DOHH2 (cell line): Measurements from ENCODE around the gene GUCY2D.
A peak's percentile ranks its signal among the peaks of the same experiment; 100 is the strongest.
"Not testable (repeated sequence)": the region's sequence is repeated elsewhere in the genome, so short reads cannot be mapped to it uniquely, and the experiment has no call there.

Experiments
- H3F3A ChIP-seq: fragments of 200-600 bp; sonication (generic), shearing (Covaris generic); 2 replicates; pipeline ENCODE4 v1.6.0; 2016; ENCODE audit warnings: antibody characterized with exemption, mild to moderate bottlenecking; ENCODE audit not compliant: control insufficient read depth, insufficient read depth
- H3K27ac ChIP-seq: fragments of 200-600 bp; sonication (generic); 2 replicates; pipeline ENCODE4 v1.5.1; 2014; ENCODE audit warnings: low read depth, mild to moderate bottlenecking, low read length, moderate library complexity
- H3K27me3 ChIP-seq: fragments of 200-600 bp; sonication (generic); 2 replicates; pipeline ENCODE4 v1.6.1; 2014; ENCODE audit warnings: mild to moderate bottlenecking, low read length, mixed read lengths; ENCODE audit not compliant: control insufficient read depth
- H3K36me3 ChIP-seq: fragments of 200-600 bp; sonication (generic); 2 replicates; pipeline ENCODE4 v1.6.1; 2014; ENCODE audit warnings: mild to moderate bottlenecking, low read length, moderate library complexity, mixed read lengths; ENCODE audit not compliant: control insufficient read depth
- H3K4me1 ChIP-seq: fragments of 200-600 bp; sonication (generic); 2 replicates; pipeline ENCODE4 v1.6.1; 2014; ENCODE audit warnings: mild to moderate bottlenecking, low read length, mixed read lengths; ENCODE audit not compliant: control insufficient read depth
- H3K4me2 ChIP-seq: fragments of 200-600 bp; sonication (generic); 2 replicates; pipeline ENCODE4 v1.6.0; 2014; ENCODE audit warnings: mild to moderate bottlenecking, low read length, moderate library complexity
- H3K4me3 ChIP-seq: fragments of 200-600 bp; sonication (generic); 2 replicates; pipeline ENCODE4 v1.5.1; 2014; ENCODE audit warnings: mild to moderate bottlenecking, low read length, mixed read lengths
- H3K79me2 ChIP-seq: fragments of 200-600 bp; sonication (generic); 2 replicates; pipeline ENCODE4 v1.6.1; 2014; ENCODE audit warnings: mild to moderate bottlenecking, low read length, mixed read lengths; ENCODE audit not compliant: control insufficient read depth
- H3K9me2 ChIP-seq: fragments of 200-600 bp; sonication (generic); replicated peaks from 2 replicates; pipeline ENCODE4 v1.6.1; 2014; ENCODE audit warnings: mild to moderate bottlenecking, low read length, mixed read lengths; ENCODE audit not compliant: control insufficient read depth
- H3K9me3 ChIP-seq: fragments of 200-600 bp; sonication (generic); 2 replicates; pipeline ENCODE4 v1.6.1; 2014; ENCODE audit warnings: antibody characterized with exemption, low read length, mixed read lengths; ENCODE audit not compliant: control insufficient read depth, insufficient read depth
- H4K20me1 ChIP-seq: fragments of 200-600 bp; sonication (generic); 2 replicates; pipeline ENCODE4 v1.6.0; 2014; ENCODE audit warnings: low read depth, mild to moderate bottlenecking, antibody characterized with exemption, low read length, moderate library complexity; ENCODE audit not compliant: control insufficient read depth, insufficient read depth
- EZH2phosphoT487 ChIP-seq: fragments of 200-600 bp; sonication (generic); IDR thresholded peaks from 2 replicates; pipeline ENCODE4 v1.6.1; 2017; ENCODE audit warnings: borderline replicate concordance, mild to moderate bottlenecking, antibody characterized with exemption, low read length, moderate library complexity, mixed read lengths
- TF ChIP-seq, protein P1 (sequence below): fragments of 200-600 bp; sonication (generic); IDR thresholded peaks from one replicate; pipeline ENCODE4 v1.5.1; 2014; ENCODE audit warnings: antibody characterized with exemption, mild to moderate bottlenecking, low read depth, low read length; ENCODE audit not compliant: poor library complexity, severe bottlenecking

Gene GUCY2D

DNA sequence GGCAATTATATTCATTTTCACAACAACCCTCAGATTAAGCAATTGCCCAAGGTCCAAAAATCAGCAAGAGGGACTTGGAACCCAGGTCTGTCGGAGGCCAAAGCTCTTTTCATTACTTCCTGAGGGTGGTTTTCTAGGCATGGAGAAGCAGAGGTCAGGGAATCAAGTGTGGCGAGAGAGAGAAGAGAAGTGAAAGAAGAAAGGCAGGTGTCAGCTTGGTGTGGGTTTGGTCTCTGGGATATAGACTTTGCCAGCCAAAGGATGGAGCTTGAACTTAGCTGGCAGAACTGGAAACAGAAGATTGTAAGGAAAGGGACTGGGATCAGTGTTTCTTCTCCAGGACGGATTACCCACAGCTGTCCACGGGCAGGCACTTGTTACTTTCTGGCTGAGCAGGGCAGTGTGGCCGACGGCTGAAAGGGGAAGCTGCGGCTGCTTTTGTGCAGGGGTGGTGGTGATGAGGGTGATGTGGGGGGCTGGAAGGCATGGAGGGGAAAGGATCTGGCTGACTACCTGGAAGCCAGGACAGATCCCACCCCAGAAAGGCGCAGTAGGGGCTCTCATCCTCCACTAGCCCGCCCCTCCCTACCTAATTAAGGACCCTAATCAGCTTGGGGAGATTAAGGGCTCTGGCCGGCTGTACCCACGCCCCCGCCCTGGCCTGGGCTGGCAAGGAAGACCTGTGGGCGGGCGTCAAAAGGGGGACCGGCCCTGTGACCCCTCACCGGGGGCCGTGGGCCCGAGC, at the start of gene GUCY2D:
TSS of gene GUCY2D (plus strand) at position 640 of the 745 bp plus-strand sequence. CDS start 433 bp downstream, outside the sequence.
- Histone ChIP-seq H3K4me1 (peaks cover 9% of the 10 kb centered on the region), H3K9me3 (peaks cover 4% of the 10 kb centered on the region; the same call in 1 of the 2 replicates), H3K9me2 (no peaks in the 10 kb centered on the region), H3K27ac (no peak within 1 kb of the TSS), H3K4me3 (no peak within 1 kb of the TSS), H4K20me1 (no peaks in the 10 kb centered on the region), H3K79me2 (no peaks in the 10 kb centered on the region), H3K4me2 (no peak within 1 kb of the TSS), H3K36me3 (no peaks in the 10 kb centered on the region), H3F3A (no peaks in the 10 kb centered on the region), H3K27me3 (peaks cover 19% of the 10 kb centered on the region)
- TF ChIP-seq EZH2phosphoT487: peak; percentile 56; the same call in 1 of the 2 replicates
- TF ChIP-seq, protein P1, sequence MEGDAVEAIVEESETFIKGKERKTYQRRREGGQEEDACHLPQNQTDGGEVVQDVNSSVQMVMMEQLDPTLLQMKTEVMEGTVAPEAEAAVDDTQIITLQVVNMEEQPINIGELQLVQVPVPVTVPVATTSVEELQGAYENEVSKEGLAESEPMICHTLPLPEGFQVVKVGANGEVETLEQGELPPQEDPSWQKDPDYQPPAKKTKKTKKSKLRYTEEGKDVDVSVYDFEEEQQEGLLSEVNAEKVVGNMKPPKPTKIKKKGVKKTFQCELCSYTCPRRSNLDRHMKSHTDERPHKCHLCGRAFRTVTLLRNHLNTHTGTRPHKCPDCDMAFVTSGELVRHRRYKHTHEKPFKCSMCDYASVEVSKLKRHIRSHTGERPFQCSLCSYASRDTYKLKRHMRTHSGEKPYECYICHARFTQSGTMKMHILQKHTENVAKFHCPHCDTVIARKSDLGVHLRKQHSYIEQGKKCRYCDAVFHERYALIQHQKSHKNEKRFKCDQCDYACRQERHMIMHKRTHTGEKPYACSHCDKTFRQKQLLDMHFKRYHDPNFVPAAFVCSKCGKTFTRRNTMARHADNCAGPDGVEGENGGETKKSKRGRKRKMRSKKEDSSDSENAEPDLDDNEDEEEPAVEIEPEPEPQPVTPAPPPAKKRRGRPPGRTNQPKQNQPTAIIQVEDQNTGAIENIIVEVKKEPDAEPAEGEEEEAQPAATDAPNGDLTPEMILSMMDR: no peak

DNA sequence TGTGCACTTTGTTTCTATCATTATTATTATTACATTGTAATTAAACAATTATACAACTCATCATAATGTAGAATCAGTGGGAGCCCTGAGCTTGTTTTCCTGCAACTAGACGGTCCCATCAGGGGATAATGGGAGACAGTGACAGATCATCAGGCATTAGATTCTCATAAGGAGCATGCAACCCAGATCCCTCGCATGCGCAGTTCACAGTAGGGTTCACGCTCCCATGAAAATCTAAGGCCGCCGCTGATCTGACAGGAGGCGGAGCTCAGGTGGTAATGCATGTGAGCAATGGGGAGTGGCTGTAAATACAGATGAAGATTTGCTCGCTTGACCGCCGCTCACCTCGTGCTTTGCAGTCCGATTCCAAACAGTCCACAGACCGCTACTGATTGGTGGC, 49.1 kb upstream of the GUCY2D start:
- not testable (repeated sequence) for H3K4me3 ChIP-seq, H3K4me1 ChIP-seq, H3K4me2 ChIP-seq, H3K27ac ChIP-seq, H3K27me3 ChIP-seq, H4K20me1 ChIP-seq, H3K79me2 ChIP-seq, H3K9me3 ChIP-seq, H3F3A ChIP-seq, H3K9me2 ChIP-seq
- peaks cover 20% of the 10 kb centered on the region for H3K36me3 ChIP-seq

DNA sequence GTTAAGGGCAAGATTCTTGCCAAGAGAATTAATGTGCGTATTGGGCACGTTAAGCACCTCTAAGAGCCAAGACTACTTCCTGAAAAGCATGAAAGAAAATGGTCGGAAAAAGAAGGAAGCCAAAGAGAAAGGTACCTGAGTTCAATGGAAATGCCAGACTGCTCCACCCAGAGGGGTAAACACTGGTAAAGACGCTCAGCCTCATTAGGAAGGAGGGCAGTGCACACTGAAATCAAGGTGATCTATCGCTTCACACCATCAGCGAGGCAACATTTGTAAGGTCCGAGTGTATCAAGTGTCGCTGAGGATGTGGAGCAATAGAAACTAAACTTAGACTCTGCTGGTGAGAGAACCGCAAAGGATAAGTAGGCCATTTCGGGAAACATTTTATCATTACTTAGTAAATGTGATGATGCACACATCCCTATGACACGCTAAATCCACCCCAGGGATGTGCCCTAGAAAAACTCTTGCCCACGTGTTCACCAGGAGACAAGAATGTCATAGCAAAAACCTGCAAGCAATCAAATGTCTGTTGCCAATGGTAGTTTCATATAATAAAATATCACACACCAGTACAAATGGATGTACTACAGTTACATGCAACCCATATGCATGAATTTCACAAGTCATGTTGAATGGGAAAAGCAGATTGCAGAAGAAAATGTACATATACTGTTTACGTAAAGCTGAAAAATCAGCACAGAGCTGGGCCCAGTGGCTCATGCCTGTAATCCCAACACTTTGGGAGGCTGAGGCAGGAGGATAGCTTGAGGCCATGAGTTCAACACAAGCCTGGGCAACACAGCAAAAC, 46.8 kb upstream of the GUCY2D start:
- H3K27me3 ChIP-seq: peaks cover 7% of the 10 kb centered on the region; the same call in 1 of the 2 replicates

More for the DNA sequence above, 46.8 kb upstream of the GUCY2D start:
- H3K4me1 ChIP-seq: no peaks in the 10 kb centered on the region
- no peak for TF ChIP-seq EZH2phosphoT487
- TF ChIP-seq, protein P1: no peak
- H3F3A ChIP-seq: no peaks in the 10 kb centered on the region
- H3K9me3 ChIP-seq: no peaks in the 10 kb centered on the region
- H3K79me2 ChIP-seq: no peaks in the 10 kb centered on the region
- no peaks in the 10 kb centered on the region for H4K20me1 ChIP-seq
- no peak overlapping the region for H3K4me3 ChIP-seq
- H3K4me2 ChIP-seq: no peak overlapping the region
- no peaks in the 10 kb centered on the region for H3K36me3 ChIP-seq
- no peaks in the 10 kb centered on the region for H3K9me2 ChIP-seq
- H3K27ac ChIP-seq: no peak overlapping the region
